Panc1 (cell line): Measurements from ENCODE around the gene EIF3L. TPM values are rescaled to one million over a fixed set of nuclear protein-coding genes. Genes with fewer than 3 reads are reported as not detected.

Experiments
- ATAC-seq: fragments of 200-7000 bp; cut with Tn5 transposase; 2 replicates; pipeline ENCODE4 v1.9.1; 2020; ENCODE audit warnings: mild to moderate bottlenecking, moderate library complexity
- BruUV-seq: library from RNA; stranded (reverse); fragments of 400-500 nt; replicated peaks from 2 replicates; lab custom pipeline; 2021; lab: Mats Ljungman, UMichigan
- CTCF ChIA-PET: fragments of 300-600 bp; sonication (Branson Sonifier 250); formaldehyde crosslinking; loops from one replicate; lab custom pipeline; 2022; ENCODE audit warnings: antibody characterized with exemption; lab: Charles Lee
- POLR2A ChIA-PET: fragments of 300-600 bp; sonication (Branson Sonifier 250); formaldehyde crosslinking; loops from one replicate; lab custom pipeline; 2022; ENCODE audit warnings: antibody characterized with exemption; lab: Charles Lee
- DNase-seq: peaks from one replicate; pipeline ENCODE4 v3.0.0-alpha.2; 2010; ENCODE audit warnings: low read depth, low spot score
- H3K27ac ChIP-seq: 2 replicates; pipeline ENCODE4 v1.5.1; 2011; ENCODE audit warnings: mild to moderate bottlenecking, low read length, inconsistent platforms
- H3K27me3 ChIP-seq: fragments of 200-500 bp; sonication (Bioruptor generic); 2 replicates; pipeline ENCODE4 v1.6.0; 2014; ENCODE audit warnings: low read length, inconsistent platforms; ENCODE audit not compliant: control insufficient read depth, insufficient read depth
- H3K36me3 ChIP-seq: fragments of 200-500 bp; sonication (Bioruptor generic); 2 replicates; pipeline ENCODE4 v1.5.1; 2014; ENCODE audit warnings: inconsistent platforms, mild to moderate bottlenecking, low read length, moderate library complexity; ENCODE audit not compliant: control insufficient read depth, insufficient read depth
- H3K4me1 ChIP-seq: 2 replicates; pipeline ENCODE4 v1.5.1; 2011; ENCODE audit warnings: inconsistent platforms, mild to moderate bottlenecking, low read length, moderate library complexity; ENCODE audit not compliant: control insufficient read depth, insufficient read depth
- H3K4me3 ChIP-seq, 2 experiments: 2 replicates each; pipeline ENCODE4 v1.5.1; 2011 to 2012; ENCODE audit warnings: low read depth in 2 of 2, low read length in 2 of 2, mild to moderate bottlenecking in 2 of 2, inconsistent platforms in 1 of 2, moderate library complexity in 1 of 2
- H3K9me3 ChIP-seq: fragments of 200-500 bp; sonication (Bioruptor generic); 2 replicates; pipeline ENCODE4 v1.5.1; 2014; ENCODE audit warnings: low read depth, mild to moderate bottlenecking, inconsistent platforms, low read length, moderate library complexity; ENCODE audit not compliant: control insufficient read depth, insufficient read depth
- POLR2AphosphoS5 ChIP-seq: IDR thresholded peaks from 2 replicates; pipeline ENCODE4 v1.6.1; 2012; ENCODE audit warnings: mild to moderate bottlenecking, low read depth, low read length, moderate library complexity
- REST ChIP-seq, 2 experiments: IDR thresholded peaks; 2 replicates each; pipeline ENCODE4 v1.6.1; 2011 to 2012; ENCODE audit warnings: low read depth in 2 of 2, control low read depth in 1 of 2, low read length in 1 of 2, mild to moderate bottlenecking in 1 of 2, moderate library complexity in 1 of 2; ENCODE audit not compliant: insufficient read depth in 1 of 2
- SIN3A ChIP-seq: IDR thresholded peaks from 2 replicates; pipeline ENCODE4 v1.6.1; 2012; ENCODE audit warnings: low read depth, mild to moderate bottlenecking, low read length, moderate library complexity, borderline replicate concordance; ENCODE audit not compliant: insufficient read depth
- TCF7L2 ChIP-seq: IDR thresholded peaks from 2 replicates; pipeline ENCODE4 v1.6.1; 2011; ENCODE audit warnings: mild to moderate bottlenecking, low read depth, low read length, inconsistent platforms
- in situ Hi-C: cut with HindIII; loops from 2 replicates; pipeline ENCODE4 v1.10.0; 2016; ENCODE audit warnings: low sequenced_read_pairs, low pct_unique_long_range_greater_than_20kb
- intact Hi-C: fragments of 100-400 bp; cut with micrococcal nuclease; formaldehyde crosslinking; loops from one replicate; pipeline ENCODE4 v1.10.0; 2022; ENCODE audit not compliant: unreplicated experiment
- total RNA-seq: library from RNA; stranded (reverse); gene quantifications from one replicate; pipeline ENCODE4 v1.2.1, GENCODE V29; 2021; ENCODE audit not compliant: unreplicated experiment
- TF ChIP-seq, protein P1 (sequence below): fragments of 450-650 bp; IDR thresholded peaks from 2 replicates; pipeline ENCODE4 v1.5.1; 2017; ENCODE audit warnings: mild to moderate bottlenecking

The EIF3L gene
- total RNA-seq, 1 experiment from 2014 or later, result 211 TPM

DNA sequence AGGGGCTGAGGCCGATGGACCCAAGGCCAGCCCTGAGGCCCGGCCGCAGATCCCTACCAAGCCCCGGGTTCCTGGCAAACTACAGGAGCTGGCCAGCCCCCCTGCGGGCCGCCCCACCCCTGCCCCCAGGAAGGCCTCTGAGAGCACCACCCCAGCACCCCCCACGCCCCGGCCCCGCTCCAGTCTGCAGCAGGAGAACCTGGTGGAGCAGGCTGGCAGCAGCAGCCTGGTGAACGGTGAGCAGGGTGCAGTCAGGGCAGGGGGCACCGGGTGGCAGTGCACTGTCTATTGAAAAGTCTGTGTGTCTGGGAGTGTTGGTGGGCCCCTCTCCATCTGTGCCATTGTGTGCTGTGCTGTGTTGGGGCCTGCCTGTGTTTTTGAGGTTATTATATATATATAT lies 73.0 kb downstream of the EIF3L start:
- ATAC-seq (no peak), DNase-seq (no peak)
- no peaks in the 10 kb centered on the region for H3K36me3 ChIP-seq
- no peak overlapping the region for H3K27ac ChIP-seq
- no TSS peak for BruUV-seq
- H3K9me3 ChIP-seq, result no peaks in the 10 kb centered on the region
- no peak for TF ChIP-seq POLR2AphosphoS5
- no peak for TF ChIP-seq SIN3A
- no peak for TF ChIP-seq TCF7L2
- TF ChIP-seq, protein P1, sequence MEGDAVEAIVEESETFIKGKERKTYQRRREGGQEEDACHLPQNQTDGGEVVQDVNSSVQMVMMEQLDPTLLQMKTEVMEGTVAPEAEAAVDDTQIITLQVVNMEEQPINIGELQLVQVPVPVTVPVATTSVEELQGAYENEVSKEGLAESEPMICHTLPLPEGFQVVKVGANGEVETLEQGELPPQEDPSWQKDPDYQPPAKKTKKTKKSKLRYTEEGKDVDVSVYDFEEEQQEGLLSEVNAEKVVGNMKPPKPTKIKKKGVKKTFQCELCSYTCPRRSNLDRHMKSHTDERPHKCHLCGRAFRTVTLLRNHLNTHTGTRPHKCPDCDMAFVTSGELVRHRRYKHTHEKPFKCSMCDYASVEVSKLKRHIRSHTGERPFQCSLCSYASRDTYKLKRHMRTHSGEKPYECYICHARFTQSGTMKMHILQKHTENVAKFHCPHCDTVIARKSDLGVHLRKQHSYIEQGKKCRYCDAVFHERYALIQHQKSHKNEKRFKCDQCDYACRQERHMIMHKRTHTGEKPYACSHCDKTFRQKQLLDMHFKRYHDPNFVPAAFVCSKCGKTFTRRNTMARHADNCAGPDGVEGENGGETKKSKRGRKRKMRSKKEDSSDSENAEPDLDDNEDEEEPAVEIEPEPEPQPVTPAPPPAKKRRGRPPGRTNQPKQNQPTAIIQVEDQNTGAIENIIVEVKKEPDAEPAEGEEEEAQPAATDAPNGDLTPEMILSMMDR, result no peak
- TF ChIP-seq REST (IDR thresholded peaks at IDR 0.05; ENCODE audit: insufficient read depth in 1 of 2, low read depth in 2 of 2, low read length in 1 of 2), result no peak
- intact Hi-C loops (no loop called here), in situ Hi-C loops (no loop called here)
- H3K4me1 ChIP-seq, result no peaks in the 10 kb centered on the region
- H3K27me3 ChIP-seq, result no peaks in the 10 kb centered on the region
- POLR2A ChIA-PET, result no interaction called here
- H3K4me3 ChIP-seq, result no peak overlapping the region
- CTCF ChIA-PET, result no interaction called here

- ChIA-PET CTCF (no interaction called here), POLR2A (no interaction called here)
- H3K4me1 ChIP-seq, result no peaks in the 10 kb centered on the region
- H3K4me3 ChIP-seq, result no peak overlapping the region
- intact Hi-C loops, result no loop called here
- no peak for DNase-seq
- no peaks in the 10 kb centered on the region for H3K36me3 ChIP-seq
- no peaks in the 10 kb centered on the region for H3K9me3 ChIP-seq
- ATAC-seq, result no peak
- TF ChIP-seq, protein P1, result no peak
- TF ChIP-seq POLR2AphosphoS5 (no peak), TCF7L2 (no peak), SIN3A (no peak), REST (IDR thresholded peaks at IDR 0.05; ENCODE audit: insufficient read depth in 1 of 2, low read depth in 2 of 2, low read length in 1 of 2) (no peak)
- in situ Hi-C loops, result no loop called here
- no peaks in the 10 kb centered on the region for H3K27me3 ChIP-seq
- H3K27ac ChIP-seq, result no peak overlapping the region
- BruUV-seq, result no TSS peak
Measured at GRCh38 chr22:37923927-37924326, 74.7 kb downstream of the EIF3L start.
